Measurements from ENCODE around the gene IGF2BP3. TPM values are rescaled to one million over a fixed set of nuclear protein-coding genes. Genes with fewer than 3 reads are reported as not detected.

Gene IGF2BP3
- total and polyA plus RNA-seq, 2 donors (not counting 3 experiments of a cell fraction or from before 2014, with no cell fraction given), result 41.2 to 111 TPM

- TF ChIP-seq CTCF (IDR thresholded peaks at IDR 0.05; ENCODE audit: extremely low read depth in 1 of 2, insufficient read depth in 1 of 2, low read depth in 1 of 2, low read length in 2 of 2) (no peak), EZH2 (IDR thresholded peaks at IDR 0.05; ENCODE audit: borderline replicate concordance, low read depth, low read length, severe bottlenecking) (no peak), JUN (IDR thresholded peaks at IDR 0.05; ENCODE audit: borderline replicate concordance, insufficient read depth, insufficient read length, low read depth) (no peak)
- peaks cover 89% of the 10 kb centered on the region for H3K79me2 ChIP-seq (ENCODE audit: control insufficient read depth, insufficient read depth, low read length)
- no peaks in the 10 kb centered on the region for H3K27me3 ChIP-seq (ENCODE audit: control insufficient read depth in 2 of 2, insufficient read depth in 2 of 2, low read length in 2 of 2)
- FAIRE-seq (no peak), DNase-seq (ENCODE audit: low read depth, low spot score) (no peak)
- no peaks in the 10 kb centered on the region for H3K9me3 ChIP-seq (replicated peaks; ENCODE audit: control insufficient read depth, insufficient read depth, low read length)
- H3K9me1 ChIP-seq (replicated peaks; ENCODE audit: control insufficient read depth, extremely low read depth, insufficient read depth, low read length), result no peaks in the 10 kb centered on the region
- peaks cover 22% of the 10 kb centered on the region for H3K4me1 ChIP-seq (ENCODE audit: control insufficient read depth, extremely low read depth, insufficient read depth, low read length)
- ChIA-PET CTCF (no interaction called here), POLR2A (no interaction called here)
- H3K36me3 ChIP-seq (ENCODE audit: control insufficient read depth in 2 of 2, extremely low read depth in 1 of 2, insufficient read depth in 2 of 2, low read length in 2 of 2), result peaks cover 0 to 3% of the 10 kb centered on the region in 2 experiments
- intact Hi-C loops (cut with micrococcal nuclease), result no loop called here
- no peak overlapping the region for H2AFZ ChIP-seq (ENCODE audit: low read depth, low read length)
- H3K27ac ChIP-seq (ENCODE audit: insufficient read depth, low read depth, low read length), result no peak overlapping the region
- no peak overlapping the region for H3K9ac ChIP-seq (replicated peaks; ENCODE audit: extremely low read depth, insufficient read depth, low read length)
- dilution Hi-C loops (cut with MboI; ENCODE audit: extremely low pct_ligation_motif_present, low sequenced_read_pairs), result no loop called here
- H3K4me2 ChIP-seq (ENCODE audit: insufficient read depth, low read length), result no peak overlapping the region
- no peak overlapping the region for H3K4me3 ChIP-seq (replicated peaks in 1 of 3; ENCODE audit: insufficient read depth in 1 of 3, low read depth in 1 of 3, low read length in 3 of 3)
- no TSS peak for BruUV-seq (replicated peaks)
- H4K20me1 ChIP-seq (replicated peaks; ENCODE audit: control insufficient read depth, extremely low read depth, insufficient read depth, low read length), result peaks cover 2% of the 10 kb centered on the region
These were observed 47.9 kb downstream of the IGF2BP3 start for GRCh38 chr7:23422384-23422783.

GRCh38 chr7:23419845-23420244 lies 50.4 kb downstream of the IGF2BP3 start:
- H3K9me1 ChIP-seq (replicated peaks; ENCODE audit: control insufficient read depth, extremely low read depth, insufficient read depth, low read length), result no peaks in the 10 kb centered on the region
- peaks cover 2 to 5% of the 10 kb centered on the region in 2 experiments for H3K36me3 ChIP-seq (ENCODE audit: control insufficient read depth in 2 of 2, extremely low read depth in 1 of 2, insufficient read depth in 2 of 2, low read length in 2 of 2)
- peaks cover 88% of the 10 kb centered on the region for H3K79me2 ChIP-seq (ENCODE audit: control insufficient read depth, insufficient read depth, low read length)
- FAIRE-seq, result no peak
- H3K27ac ChIP-seq (ENCODE audit: insufficient read depth, low read depth, low read length), result no peak overlapping the region
- H3K27me3 ChIP-seq (ENCODE audit: control insufficient read depth in 2 of 2, insufficient read depth in 2 of 2, low read length in 2 of 2), result no peaks in the 10 kb centered on the region
- dilution Hi-C loops (cut with MboI; ENCODE audit: extremely low pct_ligation_motif_present, low sequenced_read_pairs), result no loop called here
- H4K20me1 ChIP-seq (replicated peaks; ENCODE audit: control insufficient read depth, extremely low read depth, insufficient read depth, low read length), result peaks cover 2% of the 10 kb centered on the region
- ChIA-PET POLR2A (no interaction called here), CTCF (interaction anchor here (1.5 to 5.0 kb wide), 5 partner anchors 11 to 125 kb away, joined by 4 to 40 read pairs (median 4); no protein-coding TSS in a partner anchor)
- H3K9me3 ChIP-seq (replicated peaks; ENCODE audit: control insufficient read depth, insufficient read depth, low read length), result no peaks in the 10 kb centered on the region
- H2AFZ ChIP-seq (ENCODE audit: low read depth, low read length), result no peak overlapping the region
- H3K4me1 ChIP-seq (ENCODE audit: control insufficient read depth, extremely low read depth, insufficient read depth, low read length), result peaks cover 26% of the 10 kb centered on the region
- intact Hi-C loops (cut with micrococcal nuclease), result loop anchor here (5.0 kb wide), 2 partner anchors 63 to 123 kb away; partner anchors contain the start of gene MALSU1
- no peak overlapping the region for H3K4me3 ChIP-seq (replicated peaks in 1 of 3; ENCODE audit: insufficient read depth in 1 of 3, low read depth in 1 of 3, low read length in 3 of 3)
- BruUV-seq (replicated peaks), result no TSS peak
- no peak overlapping the region for H3K4me2 ChIP-seq (ENCODE audit: insufficient read depth, low read length)
- no peak for DNase-seq (ENCODE audit: low read depth, low spot score)
- TF ChIP-seq EZH2 (IDR thresholded peaks at IDR 0.05; ENCODE audit: borderline replicate concordance, low read depth, low read length, severe bottlenecking), result no peak
- TF ChIP-seq GATA2 (IDR thresholded peaks at IDR 0.05; ENCODE audit: insufficient read depth, insufficient read length, low read depth, low read length), result no peak
- no peak for TF ChIP-seq MYC (IDR thresholded peaks at IDR 0.05; ENCODE audit: low read depth, low read length)
- TF ChIP-seq CTCF (IDR thresholded peaks at IDR 0.05; ENCODE audit: extremely low read depth in 1 of 2, insufficient read depth in 1 of 2, low read depth in 1 of 2, low read length in 2 of 2), result no peak
- no peak for TF ChIP-seq POLR2A (IDR thresholded peaks at IDR 0.05; ENCODE audit: low read depth, low read length)
- TF ChIP-seq POLR2AphosphoS5 (IDR thresholded peaks at IDR 0.05; ENCODE audit: insufficient read depth, low read depth, low read length), result no peak
- no peak for TF ChIP-seq MAX (IDR thresholded peaks at IDR 0.05; ENCODE audit: insufficient read depth, insufficient read length)
- TF ChIP-seq JUN (IDR thresholded peaks at IDR 0.05; ENCODE audit: borderline replicate concordance, insufficient read depth, insufficient read length, low read depth), result no peak
- no peak overlapping the region for H3K9ac ChIP-seq (replicated peaks; ENCODE audit: extremely low read depth, insufficient read depth, low read length)

Measured in endothelial cell of umbilical vein (primary cell).